Measurements from ENCODE around the gene IL18RAP. TPM values are rescaled to one million over a fixed set of nuclear protein-coding genes. Genes with fewer than 3 reads are reported as not detected.

The IL18RAP gene
- total RNA-seq: under 1 TPM; 0.42 to 0.69 TPM

- H3K4me1 ChIP-seq: no peaks in the 10 kb centered on the region
- no peaks in the 10 kb centered on the region for H3K27me3 ChIP-seq
- H3K4me3 ChIP-seq: no peak within 1 kb of the TSS
- no peak for DNase-seq
- H3K36me3 ChIP-seq: no peaks in the 10 kb centered on the region
- no peak for TF ChIP-seq CTCF (IDR thresholded peaks at IDR 0.05)
- H3K27ac ChIP-seq: no peak within 1 kb of the TSS
- no peak within 1 kb of the TSS for H3K9ac ChIP-seq (ENCODE audit: low read depth in 2 of 2, low read length in 2 of 2)
- intact Hi-C loops (cut with DNase I): no loop called here
- H3K9me3 ChIP-seq: no peaks in the 10 kb centered on the region
Measured at GRCh38 chr2:102422910-102423309, at the start of gene IL18RAP. IL18RAP (plus strand) TSS chr2:102423160; CDS start chr2:102423278, 118 bp downstream.

GRCh38 chr2:102376052-102376591 is 46.8 kb upstream of the IL18RAP start:
- DNase-seq: no peak
- no peak for TF ChIP-seq CTCF (IDR thresholded peaks at IDR 0.05)
- no peaks in the 10 kb centered on the region for H3K9me3 ChIP-seq
- H3K9ac ChIP-seq (ENCODE audit: low read depth in 2 of 2, low read length in 2 of 2): no peak overlapping the region
- no peaks in the 10 kb centered on the region for H3K36me3 ChIP-seq
- no peaks in the 10 kb centered on the region for H3K4me1 ChIP-seq
- no peak overlapping the region for H3K4me3 ChIP-seq
- H3K27me3 ChIP-seq: no peaks in the 10 kb centered on the region
- no peak overlapping the region for H3K27ac ChIP-seq
- intact Hi-C loops (cut with DNase I): no loop called here

- Histone ChIP-seq H3K9ac (ENCODE audit: low read depth in 2 of 2, low read length in 2 of 2) (no peak overlapping the region), H3K27ac (no peak overlapping the region), H3K4me3 (no peak overlapping the region), H3K36me3 (no peaks in the 10 kb centered on the region), H3K4me1 (no peaks in the 10 kb centered on the region), H3K9me3 (no peaks in the 10 kb centered on the region), H3K27me3 (no peaks in the 10 kb centered on the region)
- no peak for DNase-seq
- TF ChIP-seq CTCF (IDR thresholded peaks at IDR 0.05): no peak
- intact Hi-C loops (cut with DNase I): no loop called here
Measured at GRCh38 chr2:102383722-102384121, 39.2 kb upstream of the IL18RAP start.

DNA sequence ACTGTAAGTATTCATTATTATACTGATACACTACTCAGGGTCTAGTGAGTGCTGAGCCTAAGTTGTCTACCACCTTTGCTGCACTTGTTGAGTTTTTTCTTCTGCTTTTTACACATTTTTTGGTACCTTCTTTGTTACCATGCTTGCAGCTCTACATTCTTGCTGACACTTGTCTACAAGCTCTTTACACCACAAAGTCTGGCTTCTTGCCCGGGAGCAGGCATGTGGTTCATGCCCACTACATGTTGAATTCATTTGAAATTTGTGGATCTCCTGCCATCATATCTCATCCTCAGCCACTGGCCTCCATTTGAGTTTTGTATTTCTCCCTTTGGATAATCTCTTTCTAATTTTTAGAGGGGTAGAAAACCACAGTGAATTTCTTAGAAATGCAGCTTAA is 37.4 kb upstream of the IL18RAP start:
- Histone ChIP-seq H3K9me3 (no peaks in the 10 kb centered on the region), H3K27me3 (no peaks in the 10 kb centered on the region), H3K4me1 (no peaks in the 10 kb centered on the region), H3K4me3 (no peak overlapping the region), H3K27ac (no peak overlapping the region), H3K36me3 (no peaks in the 10 kb centered on the region), H3K9ac (ENCODE audit: low read depth in 2 of 2, low read length in 2 of 2) (no peak overlapping the region)
- DNase-seq: no peak
- intact Hi-C loops (cut with DNase I): no loop called here
- TF ChIP-seq CTCF (IDR thresholded peaks at IDR 0.05): no peak

DNA sequence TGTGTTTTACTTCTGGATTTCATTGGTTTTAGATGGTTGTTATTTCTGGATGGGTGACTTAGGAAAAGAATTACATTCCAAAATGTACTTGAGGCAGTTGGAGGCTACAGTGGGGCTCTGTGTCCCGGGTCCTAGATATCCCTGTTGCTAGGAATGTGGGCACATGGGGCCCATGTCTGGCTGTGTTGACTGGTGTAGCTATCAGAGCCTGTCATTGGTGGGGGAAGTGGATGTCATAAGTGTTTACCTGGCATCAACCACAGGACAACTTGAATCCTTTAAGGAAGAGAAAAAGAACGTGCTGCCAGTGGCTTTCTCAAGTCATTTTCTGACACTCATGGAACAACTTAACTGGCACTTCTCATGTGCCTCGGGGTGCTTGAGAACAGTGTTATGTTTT is 37.0 kb upstream of the IL18RAP start:
- Histone ChIP-seq H3K36me3 (no peaks in the 10 kb centered on the region), H3K4me1 (no peaks in the 10 kb centered on the region), H3K9ac (ENCODE audit: low read depth in 2 of 2, low read length in 2 of 2) (no peak overlapping the region), H3K4me3 (no peak overlapping the region), H3K27me3 (no peaks in the 10 kb centered on the region), H3K27ac (no peak overlapping the region), H3K9me3 (no peaks in the 10 kb centered on the region)
- no peak for DNase-seq
- TF ChIP-seq CTCF (IDR thresholded peaks at IDR 0.05): no peak
- intact Hi-C loops (cut with DNase I): no loop called here

Measured in colonic mucosa (tissue), 4 donors.